Tibial nerve (tissue), 4 donors: ENCODE results near the gene FOS.

Source experiments
- EP300 ChIP-seq, 2 donors: sonication (generic); formaldehyde crosslinking; IDR thresholded peaks; one replicate each; pipeline ENCODE4 v1.6.1; 2017; ENCODE audit warnings: antibody characterized with exemption in 2 of 2, mild to moderate bottlenecking in 1 of 2
- TF ChIP-seq, protein P1 (sequence below), 5 experiments: fragments of 200-600 bp in 3 of 5; fragments of 450-650 bp in 2 of 5; sonication (generic) in 3 of 5; IDR thresholded peaks; one replicate each; pipeline ENCODE4 v1.5.1; 2016 to 2019; ENCODE audit warnings: antibody characterized with exemption in 5 of 5, mild to moderate bottlenecking in 3 of 5, moderate library complexity in 2 of 5

DNA sequence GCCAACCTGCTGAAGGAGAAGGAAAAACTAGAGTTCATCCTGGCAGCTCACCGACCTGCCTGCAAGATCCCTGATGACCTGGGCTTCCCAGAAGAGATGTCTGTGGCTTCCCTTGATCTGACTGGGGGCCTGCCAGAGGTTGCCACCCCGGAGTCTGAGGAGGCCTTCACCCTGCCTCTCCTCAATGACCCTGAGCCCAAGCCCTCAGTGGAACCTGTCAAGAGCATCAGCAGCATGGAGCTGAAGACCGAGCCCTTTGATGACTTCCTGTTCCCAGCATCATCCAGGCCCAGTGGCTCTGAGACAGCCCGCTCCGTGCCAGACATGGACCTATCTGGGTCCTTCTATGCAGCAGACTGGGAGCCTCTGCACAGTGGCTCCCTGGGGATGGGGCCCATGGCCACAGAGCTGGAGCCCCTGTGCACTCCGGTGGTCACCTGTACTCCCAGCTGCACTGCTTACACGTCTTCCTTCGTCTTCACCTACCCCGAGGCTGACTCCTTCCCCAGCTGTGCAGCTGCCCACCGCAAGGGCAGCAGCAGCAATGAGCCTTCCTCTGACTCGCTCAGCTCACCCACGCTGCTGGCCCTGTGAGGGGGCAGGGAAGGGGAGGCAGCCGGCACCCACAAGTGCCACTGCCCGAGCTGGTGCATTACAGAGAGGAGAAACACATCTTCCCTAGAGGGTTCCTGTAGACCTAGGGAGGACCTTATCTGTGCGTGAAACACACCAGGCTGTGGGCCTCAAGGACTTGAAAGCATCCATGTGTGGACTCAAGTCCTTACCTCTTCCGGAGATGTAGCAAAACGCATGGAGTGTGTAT is 2.4 kb downstream of the FOS start:
- peak in 1 of 2 donors; percentile 96 for TF ChIP-seq EP300 (IDR thresholded peaks at IDR 0.05)
- TF ChIP-seq, protein P1, sequence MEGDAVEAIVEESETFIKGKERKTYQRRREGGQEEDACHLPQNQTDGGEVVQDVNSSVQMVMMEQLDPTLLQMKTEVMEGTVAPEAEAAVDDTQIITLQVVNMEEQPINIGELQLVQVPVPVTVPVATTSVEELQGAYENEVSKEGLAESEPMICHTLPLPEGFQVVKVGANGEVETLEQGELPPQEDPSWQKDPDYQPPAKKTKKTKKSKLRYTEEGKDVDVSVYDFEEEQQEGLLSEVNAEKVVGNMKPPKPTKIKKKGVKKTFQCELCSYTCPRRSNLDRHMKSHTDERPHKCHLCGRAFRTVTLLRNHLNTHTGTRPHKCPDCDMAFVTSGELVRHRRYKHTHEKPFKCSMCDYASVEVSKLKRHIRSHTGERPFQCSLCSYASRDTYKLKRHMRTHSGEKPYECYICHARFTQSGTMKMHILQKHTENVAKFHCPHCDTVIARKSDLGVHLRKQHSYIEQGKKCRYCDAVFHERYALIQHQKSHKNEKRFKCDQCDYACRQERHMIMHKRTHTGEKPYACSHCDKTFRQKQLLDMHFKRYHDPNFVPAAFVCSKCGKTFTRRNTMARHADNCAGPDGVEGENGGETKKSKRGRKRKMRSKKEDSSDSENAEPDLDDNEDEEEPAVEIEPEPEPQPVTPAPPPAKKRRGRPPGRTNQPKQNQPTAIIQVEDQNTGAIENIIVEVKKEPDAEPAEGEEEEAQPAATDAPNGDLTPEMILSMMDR (IDR thresholded peaks at IDR 0.05) = no peak
